Neural cell (in vitro differentiated cells): Measurements from ENCODE around the gene SIK3. TPM values are rescaled to one million over a fixed set of nuclear protein-coding genes. Genes with fewer than 3 reads are reported as not detected.

ENCODE experiments used
- H2AFZ ChIP-seq: fragments of 200-600, 300-800 bp; sonication (generic), shearing (Covaris generic); 2 replicates; pipeline ENCODE4 v1.6.0; 2014; ENCODE audit warnings: low read depth, mild to moderate bottlenecking, antibody characterized with exemption, low read length, moderate library complexity
- H3F3A ChIP-seq: fragments of 200-600 bp; shearing (Covaris generic); 2 replicates; pipeline ENCODE4 v1.6.1; 2016; ENCODE audit warnings: mild to moderate bottlenecking, moderate library complexity, mixed read lengths, antibody characterized with exemption, low read length; ENCODE audit not compliant: insufficient read depth, poor library complexity, severe bottlenecking
- H3K27ac ChIP-seq: fragments of 200-600, 300-800 bp; sonication (generic), shearing (Covaris generic); 2 replicates; pipeline ENCODE4 v1.5.1; 2014; ENCODE audit warnings: mild to moderate bottlenecking, low read length, moderate library complexity
- H3K27me3 ChIP-seq: fragments of 300-800, 200-600 bp; sonication (generic), shearing (Covaris generic); 2 replicates; pipeline ENCODE4 v1.6.0; 2014; ENCODE audit warnings: mild to moderate bottlenecking, low read depth, low read length, moderate library complexity; ENCODE audit not compliant: insufficient read depth
- H3K36me3 ChIP-seq: fragments of 300-800, 200-600 bp; sonication (generic), shearing (Covaris generic); 2 replicates; pipeline ENCODE4 v1.5.1; 2014; ENCODE audit warnings: mild to moderate bottlenecking, antibody characterized with exemption, low read length, moderate library complexity; ENCODE audit not compliant: insufficient read depth
- H3K4me2 ChIP-seq: fragments of 300-800, 200-600 bp; sonication (generic), shearing (Covaris generic); 2 replicates; pipeline ENCODE4 v1.6.0; 2014; ENCODE audit warnings: mild to moderate bottlenecking, low read length
- H3K4me3 ChIP-seq: fragments of 300-800, 200-600 bp; sonication (generic), shearing (Covaris generic); 2 replicates; pipeline ENCODE4 v1.5.1; 2014; ENCODE audit warnings: mild to moderate bottlenecking, low read length, moderate library complexity
- H3K79me2 ChIP-seq: fragments of 200-600 bp; shearing (Covaris generic); replicated peaks from 2 replicates; pipeline ENCODE4 v1.6.0; 2014; ENCODE audit warnings: mild to moderate bottlenecking, low read length, moderate library complexity; ENCODE audit not compliant: insufficient read depth
- H3K9ac ChIP-seq: fragments of 300-800, 200-600 bp; sonication (generic), shearing (Covaris generic); 2 replicates; pipeline ENCODE4 v1.6.1; 2016; ENCODE audit warnings: mild to moderate bottlenecking, low read length, mixed read lengths
- H3K9me2 ChIP-seq: fragments of 200-600 bp; shearing (Covaris generic); 2 replicates; pipeline ENCODE4 v1.6.1; 2016; ENCODE audit warnings: mild to moderate bottlenecking, low read length, mixed read lengths; ENCODE audit not compliant: insufficient read depth
- H3K9me3 ChIP-seq: fragments of 200-600, 300-800 bp; sonication (generic), shearing (Covaris generic); 2 replicates; pipeline ENCODE4 v1.6.1; 2016; ENCODE audit warnings: mild to moderate bottlenecking, mixed run types, low read length, moderate library complexity, mixed read lengths
- H4K20me1 ChIP-seq: fragments of 200-600 bp; shearing (Covaris generic); 2 replicates; pipeline ENCODE4 v1.6.1; 2016; ENCODE audit warnings: mild to moderate bottlenecking, mixed run types; ENCODE audit not compliant: insufficient read depth
- CTCF ChIP-seq: fragments of 450-650 bp; IDR thresholded peaks from 2 replicates; pipeline ENCODE4 v1.5.1; 2014; ENCODE audit warnings: antibody characterized with exemption, mild to moderate bottlenecking, moderate library complexity; ENCODE audit not compliant: poor library complexity, severe bottlenecking
- EP300 ChIP-seq: fragments of 450-650 bp; conservative IDR thresholded peaks from 2 replicates; pipeline ENCODE4 v1.6.1; 2014; ENCODE audit warnings: antibody characterized with exemption, mild to moderate bottlenecking, moderate library complexity; ENCODE audit not compliant: poor library complexity, severe bottlenecking
- EZH2 ChIP-seq: fragments of 200-600, 300-800 bp; shearing (Covaris generic), sonication (generic); IDR thresholded peaks from 2 replicates; pipeline ENCODE4 v1.6.1; 2014; ENCODE audit warnings: antibody characterized with exemption, low read length, borderline replicate concordance, mild to moderate bottlenecking; ENCODE audit not compliant: insufficient read depth, poor library complexity, severe bottlenecking
- MXI1 ChIP-seq: fragments of 450-650 bp; conservative IDR thresholded peaks from 2 replicates; pipeline ENCODE4 v1.6.1; 2014; ENCODE audit warnings: antibody characterized with exemption, mild to moderate bottlenecking; ENCODE audit not compliant: poor library complexity, severe bottlenecking
- POLR2AphosphoS5 ChIP-seq: IDR thresholded peaks from 2 replicates; pipeline ENCODE4 v1.6.1; 2012
- RAD21 ChIP-seq: fragments of 450-650 bp; conservative IDR thresholded peaks from 2 replicates; pipeline ENCODE4 v1.6.1; 2014; ENCODE audit warnings: antibody characterized with exemption, mild to moderate bottlenecking, moderate library complexity
- REST ChIP-seq: IDR thresholded peaks from 2 replicates; pipeline ENCODE4 v1.6.1; 2012; ENCODE audit warnings: borderline replicate concordance
- SMC3 ChIP-seq: fragments of 450-650 bp; conservative IDR thresholded peaks from 2 replicates; pipeline ENCODE4 v1.6.1; 2014; ENCODE audit warnings: antibody characterized with exemption, mild to moderate bottlenecking, moderate library complexity; ENCODE audit not compliant: poor library complexity
- TAF1 ChIP-seq: IDR thresholded peaks from 2 replicates; pipeline ENCODE4 v1.6.1; 2012; ENCODE audit warnings: low read depth
- polyA plus RNA-seq: library from polyadenylated mRNA; depleted of rRNA; stranded (reverse); fragments of >200 nt; gene quantifications from 2 replicates; pipeline ENCODE4 v1.2.3, GENCODE V29; 2014

The SIK3 gene
- polyA plus RNA-seq, 1 donor from 2014 or later, result 11.2 TPM

GRCh38 chr11:116847612-116848011, 250.6 kb downstream of the SIK3 start:
- no peak overlapping the region for H3K9ac ChIP-seq
- H3F3A ChIP-seq, result no peaks in the 10 kb centered on the region
- H3K4me3 ChIP-seq, result no peak overlapping the region
- H4K20me1 ChIP-seq, result no peaks in the 10 kb centered on the region
- no peaks in the 10 kb centered on the region for H3K9me3 ChIP-seq
- no peaks in the 10 kb centered on the region for H3K79me2 ChIP-seq
- TF ChIP-seq EP300 (no peak), EZH2 (no peak), RAD21 (no peak), TAF1 (no peak), CTCF (no peak), POLR2AphosphoS5 (no peak), REST (no peak), SMC3 (no peak), MXI1 (no peak)
- peaks cover 11% of the 10 kb centered on the region for H3K36me3 ChIP-seq
- H3K4me2 ChIP-seq, result no peak overlapping the region
- no peaks in the 10 kb centered on the region for H3K27me3 ChIP-seq
- no peak overlapping the region for H2AFZ ChIP-seq
- no peak overlapping the region for H3K27ac ChIP-seq
- no peaks in the 10 kb centered on the region for H3K9me2 ChIP-seq

DNA sequence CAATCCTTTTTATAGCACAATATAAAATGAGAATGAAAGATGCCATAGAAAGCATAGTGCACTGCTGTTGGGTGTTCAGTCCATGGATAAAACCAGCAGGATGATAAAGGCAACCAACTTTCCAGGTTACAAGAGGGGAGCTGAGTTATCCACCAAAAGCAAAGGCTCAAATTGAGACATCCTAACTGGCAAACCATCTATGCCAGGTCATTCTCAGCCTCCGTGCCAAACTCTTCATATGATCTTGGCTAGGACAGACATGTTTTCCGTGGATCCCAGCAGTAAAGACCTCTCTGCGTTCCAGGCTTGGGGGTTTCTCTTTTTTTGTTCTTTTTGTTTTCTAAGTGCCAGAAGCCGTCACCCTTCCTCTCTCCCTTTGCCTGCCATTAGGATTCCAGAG, 253.5 kb downstream of the SIK3 start:
- H3K9me3 ChIP-seq, result no peaks in the 10 kb centered on the region
- TF ChIP-seq POLR2AphosphoS5 (no peak), CTCF (no peak), EP300 (no peak), EZH2 (no peak)
- H3K27ac ChIP-seq, result no peak overlapping the region
- peaks cover 7% of the 10 kb centered on the region for H3K36me3 ChIP-seq
- no peaks in the 10 kb centered on the region for H3K9me2 ChIP-seq
- H3K9ac ChIP-seq, result no peak overlapping the region
- H3K4me2 ChIP-seq, result no peak overlapping the region
- no peak overlapping the region for H2AFZ ChIP-seq
- no peak overlapping the region for H3K4me3 ChIP-seq
- no peaks in the 10 kb centered on the region for H4K20me1 ChIP-seq
- no peaks in the 10 kb centered on the region for H3K27me3 ChIP-seq
- H3F3A ChIP-seq, result no peaks in the 10 kb centered on the region
- H3K79me2 ChIP-seq, result no peaks in the 10 kb centered on the region
